ENCODE data around the gene ZNF608. TPM values are rescaled to one million over a fixed set of nuclear protein-coding genes. Genes with fewer than 3 reads are reported as not detected.

Gene ZNF608, protein sequence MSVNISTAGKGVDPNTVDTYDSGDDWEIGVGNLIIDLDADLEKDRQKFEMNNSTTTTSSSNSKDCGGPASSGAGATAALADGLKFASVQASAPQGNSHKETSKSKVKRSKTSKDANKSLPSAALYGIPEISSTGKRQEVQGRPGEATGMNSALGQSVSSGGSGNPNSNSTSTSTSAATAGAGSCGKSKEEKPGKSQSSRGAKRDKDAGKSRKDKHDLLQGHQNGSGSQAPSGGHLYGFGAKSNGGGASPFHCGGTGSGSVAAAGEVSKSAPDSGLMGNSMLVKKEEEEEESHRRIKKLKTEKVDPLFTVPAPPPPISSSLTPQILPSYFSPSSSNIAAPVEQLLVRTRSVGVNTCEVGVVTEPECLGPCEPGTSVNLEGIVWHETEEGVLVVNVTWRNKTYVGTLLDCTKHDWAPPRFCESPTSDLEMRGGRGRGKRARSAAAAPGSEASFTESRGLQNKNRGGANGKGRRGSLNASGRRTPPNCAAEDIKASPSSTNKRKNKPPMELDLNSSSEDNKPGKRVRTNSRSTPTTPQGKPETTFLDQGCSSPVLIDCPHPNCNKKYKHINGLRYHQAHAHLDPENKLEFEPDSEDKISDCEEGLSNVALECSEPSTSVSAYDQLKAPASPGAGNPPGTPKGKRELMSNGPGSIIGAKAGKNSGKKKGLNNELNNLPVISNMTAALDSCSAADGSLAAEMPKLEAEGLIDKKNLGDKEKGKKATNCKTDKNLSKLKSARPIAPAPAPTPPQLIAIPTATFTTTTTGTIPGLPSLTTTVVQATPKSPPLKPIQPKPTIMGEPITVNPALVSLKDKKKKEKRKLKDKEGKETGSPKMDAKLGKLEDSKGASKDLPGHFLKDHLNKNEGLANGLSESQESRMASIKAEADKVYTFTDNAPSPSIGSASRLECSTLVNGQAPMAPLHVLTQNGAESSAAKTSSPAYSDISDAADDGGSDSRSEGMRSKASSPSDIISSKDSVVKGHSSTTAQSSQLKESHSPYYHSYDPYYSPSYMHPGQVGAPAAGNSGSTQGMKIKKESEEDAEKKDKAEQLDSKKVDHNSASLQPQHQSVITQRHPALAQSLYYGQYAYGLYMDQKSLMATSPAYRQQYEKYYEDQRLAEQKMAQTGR (N-terminal part only)
- 1 to 10 TPM; 4.1 to 5.9 TPM for polyA plus RNA-seq

DNA sequence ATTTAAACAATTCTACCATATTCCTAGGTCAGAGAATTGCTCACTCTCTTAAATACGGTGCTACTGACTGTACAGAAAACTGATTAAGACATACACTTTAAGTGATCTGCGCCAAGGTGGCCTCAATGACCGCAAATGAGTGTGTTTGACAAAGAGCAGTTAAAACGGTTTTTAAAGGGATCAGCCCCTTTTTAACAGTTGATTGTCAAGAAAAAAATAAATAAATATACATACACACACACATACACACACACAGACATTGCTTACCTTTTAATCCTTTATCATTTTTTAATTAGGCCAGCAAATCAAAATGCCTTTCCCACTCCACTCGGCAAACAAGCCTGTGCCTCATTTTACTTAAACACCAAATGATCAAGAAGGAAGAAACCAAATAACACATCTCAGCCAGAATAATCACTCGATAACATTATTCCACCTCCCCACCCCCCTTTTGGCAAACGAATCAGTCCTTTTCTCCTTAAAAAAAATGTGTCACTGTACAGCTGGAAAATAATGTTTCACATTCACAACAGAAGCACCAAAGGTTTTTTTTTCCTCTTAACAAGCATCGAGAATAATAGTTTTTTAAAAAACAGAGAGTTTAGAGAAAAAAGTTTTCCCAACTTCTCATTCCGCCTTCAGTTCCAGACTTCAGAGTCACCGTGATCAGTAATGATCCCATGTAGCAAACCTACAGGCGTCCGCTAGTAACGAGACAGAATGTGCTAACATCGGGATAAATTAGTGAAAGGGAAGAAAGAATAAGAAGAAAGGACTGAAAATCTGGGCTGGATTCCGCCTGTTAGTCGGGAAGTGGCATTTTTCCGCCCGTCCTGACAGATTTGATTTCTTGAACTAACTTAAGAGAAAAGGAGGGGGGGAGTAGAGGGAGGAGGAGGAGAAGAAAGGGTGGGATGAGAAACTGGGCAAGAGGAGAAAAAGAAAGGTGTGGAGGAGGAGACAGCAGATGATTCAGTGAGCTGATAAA is at the start of gene ZNF608:
Gene ZNF608 (minus strand): TSS at position 712 of the 988 bp plus-strand sequence. CDS start 1,650 bp downstream, outside the sequence.
- no peaks in the 10 kb centered on the region for H3K4me1 ChIP-seq (ENCODE audit: control insufficient read depth in 2 of 2, insufficient read depth in 2 of 2, low read length in 1 of 2)
- WGBS, 2 donors: 4 to 5% methylated on average over 18 of the region's 18 CpGs

DNA sequence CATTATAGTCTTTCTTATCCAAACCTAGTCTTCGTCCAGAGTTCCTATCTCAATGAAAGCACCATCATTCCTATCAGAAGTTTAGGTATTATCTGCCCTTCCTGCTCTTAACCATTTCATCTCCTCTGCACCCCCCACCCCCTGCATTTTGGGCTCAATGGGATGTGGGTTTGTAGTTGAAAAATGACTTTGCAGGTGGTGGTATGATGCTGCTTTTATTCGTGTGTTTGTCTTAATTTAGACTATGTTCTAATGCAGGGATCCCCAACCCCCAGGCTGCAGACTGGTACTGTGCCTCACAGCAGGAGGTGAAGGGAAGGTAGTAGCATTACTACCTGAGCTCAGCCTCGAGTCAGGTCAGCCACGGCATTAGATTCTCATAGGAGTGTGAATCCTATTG is 49.4 kb upstream of the ZNF608 start:
- no peaks in the 10 kb centered on the region for H3K9me3 ChIP-seq (ENCODE audit: control insufficient read depth in 2 of 2, insufficient read depth in 1 of 2, low read depth in 1 of 2, low read length in 1 of 2)
- H3K4me1 ChIP-seq (ENCODE audit: control insufficient read depth in 2 of 2, insufficient read depth in 2 of 2, low read length in 1 of 2): no peaks in the 10 kb centered on the region
- no peaks in the 10 kb centered on the region for H3K27me3 ChIP-seq (ENCODE audit: control insufficient read depth in 1 of 2, insufficient read depth in 2 of 2, low read length in 2 of 2)
- H3K36me3 ChIP-seq (ENCODE audit: control insufficient read depth in 2 of 2, insufficient read depth in 2 of 2, low read length in 1 of 2): no peaks in the 10 kb centered on the region
- no peak overlapping the region for H3K4me3 ChIP-seq (ENCODE audit: low read depth in 1 of 2, low read length in 2 of 2)
- 72 to 89% methylated on average over 4 of the region's 4 CpGs for WGBS, 2 donors
- H3K27ac ChIP-seq (ENCODE audit: low read depth in 2 of 2, low read length in 1 of 2): no peak overlapping the region

More for the DNA sequence above, at the start of gene ZNF608:
- Histone ChIP-seq H3K27me3 (ENCODE audit: control insufficient read depth in 1 of 2, insufficient read depth in 2 of 2, low read length in 2 of 2) (no peaks in the 10 kb centered on the region), H3K36me3 (ENCODE audit: control insufficient read depth in 2 of 2, insufficient read depth in 2 of 2, low read length in 1 of 2) (no peaks in the 10 kb centered on the region), H3K27ac (ENCODE audit: low read depth in 2 of 2, low read length in 1 of 2) (peak within 1 kb of the TSS; percentile 85 to 92), H3K4me3 (ENCODE audit: low read depth in 1 of 2, low read length in 2 of 2) (peak within 1 kb of the TSS; percentile 36 to 68), H3K9me3 (ENCODE audit: control insufficient read depth in 2 of 2, insufficient read depth in 1 of 2, low read depth in 1 of 2, low read length in 1 of 2) (peaks cover 0 to 2% of the 10 kb centered on the region in 2 donors)

DNA sequence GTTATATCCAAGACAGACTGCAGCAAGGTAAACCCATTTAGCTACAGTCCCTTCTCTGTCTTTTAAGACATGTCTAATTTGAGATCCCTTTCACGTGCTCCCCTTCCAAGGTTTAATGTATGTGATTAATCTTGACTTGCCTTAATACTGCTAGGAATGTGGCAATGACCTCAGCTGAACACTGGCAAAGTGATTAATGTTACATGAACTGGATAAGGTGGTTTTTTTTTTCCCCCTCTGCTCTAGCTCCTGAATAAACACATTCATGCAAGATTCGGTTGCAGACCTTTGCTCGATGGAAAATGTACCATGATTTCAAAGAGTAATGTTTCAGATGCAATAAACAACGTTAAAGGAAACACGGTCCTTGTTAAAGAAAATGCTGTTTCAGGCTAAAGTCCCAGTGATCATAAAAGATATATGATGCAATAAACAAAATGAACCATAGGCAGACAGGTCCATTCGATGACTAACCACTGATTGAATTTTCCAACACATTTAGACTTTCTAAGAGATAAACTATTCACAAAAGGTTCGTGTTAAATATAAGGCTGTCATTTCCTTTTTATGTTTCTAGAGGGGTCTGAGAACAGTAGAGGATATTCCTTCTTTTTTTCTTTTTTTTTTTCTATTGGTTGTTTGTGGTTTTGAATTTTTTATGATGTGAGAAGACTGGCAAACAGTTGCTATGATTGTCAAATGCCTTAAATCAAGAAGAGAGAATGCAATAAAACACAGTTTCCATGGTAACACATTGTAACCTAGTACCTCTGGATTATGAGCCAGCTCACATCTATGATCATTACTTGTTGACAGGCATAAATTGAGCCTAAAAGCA is 44.7 kb upstream of the ZNF608 start:
- 35 to 47% methylated on average over 7 of the region's 7 CpGs for WGBS, 2 donors
- Histone ChIP-seq H3K27ac (ENCODE audit: low read depth in 2 of 2, low read length in 1 of 2) (no peak overlapping the region), H3K36me3 (ENCODE audit: control insufficient read depth in 2 of 2, insufficient read depth in 2 of 2, low read length in 1 of 2) (no peaks in the 10 kb centered on the region), H3K27me3 (ENCODE audit: control insufficient read depth in 1 of 2, insufficient read depth in 2 of 2, low read length in 2 of 2) (no peaks in the 10 kb centered on the region), H3K9me3 (ENCODE audit: control insufficient read depth in 2 of 2, insufficient read depth in 1 of 2, low read depth in 1 of 2, low read length in 1 of 2) (no peaks in the 10 kb centered on the region), H3K4me3 (ENCODE audit: low read depth in 1 of 2, low read length in 2 of 2) (no peak overlapping the region), H3K4me1 (ENCODE audit: control insufficient read depth in 2 of 2, insufficient read depth in 2 of 2, low read length in 1 of 2) (no peaks in the 10 kb centered on the region)

DNA sequence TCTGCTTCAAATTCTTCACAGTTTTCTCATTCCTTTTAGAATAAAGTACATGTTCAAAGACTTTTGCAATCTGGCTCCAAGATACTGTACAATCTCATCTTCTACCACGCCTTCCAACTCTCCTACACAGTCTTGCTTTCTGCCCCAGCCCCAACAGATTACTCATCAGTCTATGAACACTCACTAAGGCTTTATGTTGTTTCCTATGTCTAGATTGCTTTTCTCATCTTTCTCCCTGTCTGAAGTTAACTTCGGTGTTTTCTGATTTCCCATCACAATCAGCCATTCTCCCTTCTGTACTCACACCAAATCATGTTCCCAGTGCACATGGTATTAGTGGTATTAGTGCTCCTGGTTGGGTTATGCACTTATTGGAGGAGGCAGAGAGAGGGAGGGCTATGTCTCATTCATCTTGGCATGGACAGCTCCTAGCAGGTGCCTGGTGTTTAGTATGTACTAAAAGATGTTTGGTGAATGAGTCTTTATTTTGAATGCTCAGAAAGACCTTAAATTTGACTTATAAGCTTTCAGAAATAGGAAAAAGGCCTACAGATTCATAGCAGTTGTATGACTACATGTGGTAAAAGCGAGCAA is 44.0 kb upstream of the ZNF608 start:
- Histone ChIP-seq H3K27ac (ENCODE audit: low read depth in 2 of 2, low read length in 1 of 2) (no peak overlapping the region), H3K27me3 (ENCODE audit: control insufficient read depth in 1 of 2, insufficient read depth in 2 of 2, low read length in 2 of 2) (no peaks in the 10 kb centered on the region), H3K9me3 (ENCODE audit: control insufficient read depth in 2 of 2, insufficient read depth in 1 of 2, low read depth in 1 of 2, low read length in 1 of 2) (no peaks in the 10 kb centered on the region), H3K4me1 (ENCODE audit: control insufficient read depth in 2 of 2, insufficient read depth in 2 of 2, low read length in 1 of 2) (no peaks in the 10 kb centered on the region), H3K4me3 (ENCODE audit: low read depth in 1 of 2, low read length in 2 of 2) (no peak overlapping the region), H3K36me3 (ENCODE audit: control insufficient read depth in 2 of 2, insufficient read depth in 2 of 2, low read length in 1 of 2) (no peaks in the 10 kb centered on the region)
- 82% methylated on average over 3 of the region's 3 CpGs for WGBS, 2 donors

GRCh38 chr5:124789104-124789605 is 42.7 kb upstream of the ZNF608 start:
- H3K36me3 ChIP-seq (ENCODE audit: control insufficient read depth in 2 of 2, insufficient read depth in 2 of 2, low read length in 1 of 2): no peaks in the 10 kb centered on the region
- no peaks in the 10 kb centered on the region for H3K27me3 ChIP-seq (ENCODE audit: control insufficient read depth in 1 of 2, insufficient read depth in 2 of 2, low read length in 2 of 2)
- no peak overlapping the region for H3K4me3 ChIP-seq (ENCODE audit: low read depth in 1 of 2, low read length in 2 of 2)
- H3K4me1 ChIP-seq (ENCODE audit: control insufficient read depth in 2 of 2, insufficient read depth in 2 of 2, low read length in 1 of 2): no peaks in the 10 kb centered on the region
- no peak overlapping the region for H3K27ac ChIP-seq (ENCODE audit: low read depth in 2 of 2, low read length in 1 of 2)
- no peaks in the 10 kb centered on the region for H3K9me3 ChIP-seq (ENCODE audit: control insufficient read depth in 2 of 2, insufficient read depth in 1 of 2, low read depth in 1 of 2, low read length in 1 of 2)
- WGBS, 2 donors: 87 to 91% methylated on average over 4 of the region's 4 CpGs

- Histone ChIP-seq H3K36me3 (ENCODE audit: control insufficient read depth in 2 of 2, insufficient read depth in 2 of 2, low read length in 1 of 2) (no peaks in the 10 kb centered on the region), H3K27ac (ENCODE audit: low read depth in 2 of 2, low read length in 1 of 2) (no peak overlapping the region), H3K4me1 (ENCODE audit: control insufficient read depth in 2 of 2, insufficient read depth in 2 of 2, low read length in 1 of 2) (no peaks in the 10 kb centered on the region), H3K27me3 (ENCODE audit: control insufficient read depth in 1 of 2, insufficient read depth in 2 of 2, low read length in 2 of 2) (no peaks in the 10 kb centered on the region), H3K4me3 (ENCODE audit: low read depth in 1 of 2, low read length in 2 of 2) (no peak overlapping the region), H3K9me3 (ENCODE audit: control insufficient read depth in 2 of 2, insufficient read depth in 1 of 2, low read depth in 1 of 2, low read length in 1 of 2) (no peaks in the 10 kb centered on the region)
- WGBS, 2 donors: 82 to 91% methylated on average over 2 of the region's 2 CpGs
These were observed 37.4 kb upstream of the ZNF608 start for GRCh38 chr5:124783794-124784193.

- Histone ChIP-seq H3K27ac (ENCODE audit: low read depth in 2 of 2, low read length in 1 of 2) (no peak overlapping the region), H3K4me1 (ENCODE audit: control insufficient read depth in 2 of 2, insufficient read depth in 2 of 2, low read length in 1 of 2) (no peaks in the 10 kb centered on the region), H3K27me3 (ENCODE audit: control insufficient read depth in 1 of 2, insufficient read depth in 2 of 2, low read length in 2 of 2) (no peaks in the 10 kb centered on the region), H3K4me3 (ENCODE audit: low read depth in 1 of 2, low read length in 2 of 2) (no peak overlapping the region), H3K36me3 (ENCODE audit: control insufficient read depth in 2 of 2, insufficient read depth in 2 of 2, low read length in 1 of 2) (no peaks in the 10 kb centered on the region), H3K9me3 (ENCODE audit: control insufficient read depth in 2 of 2, insufficient read depth in 1 of 2, low read depth in 1 of 2, low read length in 1 of 2) (no peaks in the 10 kb centered on the region)
- 92 to 99% methylated on average over 3 of the region's 3 CpGs for WGBS, 2 donors
These were observed 36.8 kb upstream of the ZNF608 start for GRCh38 chr5:124783285-124783684.

- H3K9me3 ChIP-seq (ENCODE audit: control insufficient read depth in 2 of 2, insufficient read depth in 1 of 2, low read depth in 1 of 2, low read length in 1 of 2): no peaks in the 10 kb centered on the region
These were observed 35.8 kb upstream of the ZNF608 start for GRCh38 chr5:124782262-124782661.

More at GRCh38 chr5:124782262-124782661, 35.8 kb upstream of the ZNF608 start:
- H3K27ac ChIP-seq (ENCODE audit: low read depth in 2 of 2, low read length in 1 of 2): no peak overlapping the region
- no peaks in the 10 kb centered on the region for H3K36me3 ChIP-seq (ENCODE audit: control insufficient read depth in 2 of 2, insufficient read depth in 2 of 2, low read length in 1 of 2)
- 99 to 100% methylated on average over 1 of the region's 1 CpG for WGBS, 2 donors
- no peak overlapping the region for H3K4me3 ChIP-seq (ENCODE audit: low read depth in 1 of 2, low read length in 2 of 2)
- H3K4me1 ChIP-seq (ENCODE audit: control insufficient read depth in 2 of 2, insufficient read depth in 2 of 2, low read length in 1 of 2): no peaks in the 10 kb centered on the region
- H3K27me3 ChIP-seq (ENCODE audit: control insufficient read depth in 1 of 2, insufficient read depth in 2 of 2, low read length in 2 of 2): no peaks in the 10 kb centered on the region

Measured in esophagus (tissue), 2 donors.